ENCODE data around the gene ARSB. TPM values are rescaled to one million over a fixed set of nuclear protein-coding genes. Genes with fewer than 3 reads are reported as not detected.

The ARSB gene
- total and polyA plus RNA-seq, 10 of the 15 experiments (the other 5 are each of a cell fraction or from before 2014, with no cell fraction given) = 1.2 to 8.2 (median 6.1) TPM

GRCh38 chr5:78833284-78833683, 151.8 kb downstream of the ARSB start (continued):
- no peak for TF ChIP-seq SUPT20H (IDR thresholded peaks at IDR 0.05; ENCODE audit: borderline replicate concordance, control insufficient read depth, low read depth, low read length)
- TF ChIP-seq HDGF (IDR thresholded peaks at IDR 0.05) = no peak
- TF ChIP-seq KDM1A (IDR thresholded peaks at IDR 0.05; ENCODE audit: borderline replicate concordance) = no peak
- TF ChIP-seq ATF7 (IDR thresholded peaks at IDR 0.05; ENCODE audit: low read depth) = no peak
- TF ChIP-seq CUX1 (IDR thresholded peaks at IDR 0.05; ENCODE audit: insufficient replicate concordance, low read depth, low read length) = no peak
- no peak for TF ChIP-seq HSF1 (IDR thresholded peaks at IDR 0.05; ENCODE audit: low read depth, low read length)
- no peak for TF ChIP-seq RELA (IDR thresholded peaks at IDR 0.05; ENCODE audit: borderline replicate concordance, partially characterized antibody)

Data from GM12878 (cell line).